HG02870 (cell line): ENCODE measurements around the gene ZNF57.
A peak's percentile ranks its signal among the peaks of the same experiment; 100 is the strongest.
"Not testable (repeated sequence)": the region's sequence is repeated elsewhere in the genome, so short reads cannot be mapped to it uniquely, and the experiment has no call there.

Experiments used
- ATAC-seq: cut with Tn5 transposase; IDR thresholded peaks from one replicate; pipeline ENCODE4 v1.9.1; 2021; ENCODE audit warnings: mild to moderate bottlenecking, moderate library complexity; ENCODE audit not compliant: unreplicated experiment

Gene ZNF57

DNA sequence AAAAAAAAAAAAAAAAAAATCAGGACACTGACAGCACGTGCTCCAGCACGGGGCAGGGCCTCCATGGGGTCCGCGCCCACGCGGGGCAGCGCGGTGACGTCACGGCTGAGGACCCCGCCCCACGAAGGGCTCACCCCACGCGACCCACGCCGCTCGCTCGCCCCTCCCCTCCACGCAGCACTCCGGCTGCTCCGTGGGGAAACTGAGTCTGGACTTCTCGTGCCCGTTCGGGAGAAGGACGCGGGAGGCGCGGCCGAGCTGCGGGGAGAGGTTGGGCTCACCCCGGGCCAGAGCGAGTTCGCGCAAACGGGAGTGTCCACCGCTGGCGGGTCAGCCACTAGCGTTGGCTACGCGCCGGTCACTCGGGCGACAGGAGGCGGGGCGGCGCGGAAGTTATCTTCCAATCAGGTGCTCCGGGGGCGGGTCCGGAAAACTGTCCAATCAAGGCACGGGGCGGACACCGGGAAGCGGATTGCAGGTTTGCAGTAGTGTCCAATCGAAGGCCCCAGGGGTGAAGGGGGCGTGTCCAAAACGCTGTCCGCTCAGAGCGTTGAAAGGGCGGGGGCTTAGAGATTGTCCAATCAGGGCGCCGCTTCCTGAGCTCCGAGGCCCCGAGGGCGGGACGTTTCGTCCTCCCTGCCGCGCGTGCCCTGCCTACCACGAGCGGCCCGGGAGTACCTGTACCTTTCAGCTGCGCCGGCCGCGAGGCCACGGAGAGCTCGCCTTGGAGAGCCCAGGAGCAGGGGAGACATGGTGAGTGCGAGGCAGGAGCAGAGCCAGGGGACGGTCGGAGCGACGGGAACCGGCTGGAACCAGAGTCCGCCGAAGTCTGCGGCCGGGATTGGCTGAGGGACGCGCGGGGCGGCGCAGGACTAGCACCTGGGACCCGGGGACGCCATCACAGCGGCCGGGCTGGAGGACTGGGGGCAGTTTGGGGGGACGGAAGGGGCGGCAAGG is at the start of gene ZNF57:
Gene ZNF57, plus strand, starts transcription at position 633 of the 957 bp plus-strand sequence. Its CDS starts 118 bp downstream, at position 751.
- peak; percentile 88 for ATAC-seq

DNA sequence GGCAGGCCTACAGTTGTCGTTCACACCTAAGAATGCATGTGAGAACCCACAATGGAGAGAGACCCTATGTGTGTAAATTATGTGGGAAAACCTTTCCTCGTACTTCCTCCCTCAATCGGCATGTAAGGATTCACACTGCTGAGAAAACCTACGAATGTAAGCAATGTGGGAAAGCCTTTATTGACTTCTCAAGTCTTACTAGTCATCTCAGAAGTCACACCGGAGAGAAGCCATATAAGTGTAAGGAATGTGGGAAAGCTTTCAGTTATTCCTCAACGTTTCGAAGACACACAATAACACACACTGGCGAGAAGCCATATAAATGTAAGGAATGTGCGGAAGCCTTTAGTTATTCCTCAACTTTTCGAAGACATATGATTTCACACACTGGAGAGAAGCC is 48.1 kb upstream of the ZNF57 start:
- no peak for ATAC-seq

- no peak for ATAC-seq
Observed at GRCh38 chr19:2853015-2853606, 47.6 kb upstream of the ZNF57 start.

DNA sequence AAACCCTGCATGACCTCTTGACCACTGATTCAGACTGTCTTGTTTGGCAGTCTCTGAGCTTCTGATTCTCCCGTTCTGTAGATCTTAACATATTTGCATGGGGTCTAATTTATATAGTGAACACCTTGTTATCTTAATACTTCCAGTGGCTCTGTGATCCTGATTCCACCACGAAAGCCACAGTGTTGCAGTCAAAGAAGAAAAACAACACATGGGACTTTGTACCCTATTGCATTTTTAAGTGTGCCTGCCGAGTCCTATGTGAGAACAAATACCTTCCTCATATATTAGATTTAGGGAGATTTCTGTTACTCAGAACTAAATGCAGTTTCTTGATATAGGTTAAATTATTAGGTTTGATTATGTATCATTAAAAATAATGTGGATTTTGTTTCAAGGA is 45.9 kb upstream of the ZNF57 start:
- ATAC-seq = no peak

- no peak for ATAC-seq
Observed at GRCh38 chr19:2856457-2857050, 44.2 kb upstream of the ZNF57 start.

DNA sequence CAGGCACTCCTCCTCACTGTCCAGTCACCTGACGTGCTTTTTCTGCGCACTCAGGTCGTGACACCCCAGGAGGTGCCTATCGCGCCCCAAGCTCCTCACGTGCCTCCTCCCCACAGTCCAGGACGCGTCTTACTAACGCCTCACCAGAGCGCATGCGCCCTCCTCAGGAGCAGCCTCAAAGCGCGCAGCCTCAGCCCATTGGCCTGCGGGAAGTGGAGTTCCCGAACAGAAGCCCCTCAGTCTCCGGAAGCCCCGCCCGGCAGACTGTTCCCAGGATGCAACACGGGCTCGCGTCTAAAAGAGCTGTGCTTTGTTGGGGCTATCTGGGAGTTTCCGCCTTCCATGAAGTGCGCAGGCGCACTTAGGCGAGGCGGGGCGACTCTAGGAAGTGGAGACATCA is 41.9 kb upstream of the ZNF57 start:
- ATAC-seq = no peak

DNA sequence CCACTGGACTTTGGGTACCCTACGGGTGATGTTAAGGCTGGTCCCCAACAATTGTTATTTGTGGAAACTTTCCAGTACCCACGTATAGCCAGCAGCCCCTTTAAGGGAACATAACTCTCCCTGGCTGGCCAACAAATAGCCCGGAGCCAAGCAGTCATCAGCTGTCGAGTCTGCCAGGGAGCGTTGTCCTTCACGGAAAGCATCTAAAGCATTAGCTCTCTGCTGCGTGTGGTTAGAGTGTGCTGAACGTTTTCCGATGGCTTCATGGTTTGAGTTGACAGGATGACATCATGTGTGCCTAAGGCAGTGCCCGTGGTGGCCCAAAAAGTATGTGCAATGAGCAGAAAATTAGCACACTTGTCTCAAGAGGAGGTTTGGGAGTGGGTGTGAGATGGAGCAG is 36.9 kb upstream of the ZNF57 start:
- ATAC-seq = no peak

DNA sequence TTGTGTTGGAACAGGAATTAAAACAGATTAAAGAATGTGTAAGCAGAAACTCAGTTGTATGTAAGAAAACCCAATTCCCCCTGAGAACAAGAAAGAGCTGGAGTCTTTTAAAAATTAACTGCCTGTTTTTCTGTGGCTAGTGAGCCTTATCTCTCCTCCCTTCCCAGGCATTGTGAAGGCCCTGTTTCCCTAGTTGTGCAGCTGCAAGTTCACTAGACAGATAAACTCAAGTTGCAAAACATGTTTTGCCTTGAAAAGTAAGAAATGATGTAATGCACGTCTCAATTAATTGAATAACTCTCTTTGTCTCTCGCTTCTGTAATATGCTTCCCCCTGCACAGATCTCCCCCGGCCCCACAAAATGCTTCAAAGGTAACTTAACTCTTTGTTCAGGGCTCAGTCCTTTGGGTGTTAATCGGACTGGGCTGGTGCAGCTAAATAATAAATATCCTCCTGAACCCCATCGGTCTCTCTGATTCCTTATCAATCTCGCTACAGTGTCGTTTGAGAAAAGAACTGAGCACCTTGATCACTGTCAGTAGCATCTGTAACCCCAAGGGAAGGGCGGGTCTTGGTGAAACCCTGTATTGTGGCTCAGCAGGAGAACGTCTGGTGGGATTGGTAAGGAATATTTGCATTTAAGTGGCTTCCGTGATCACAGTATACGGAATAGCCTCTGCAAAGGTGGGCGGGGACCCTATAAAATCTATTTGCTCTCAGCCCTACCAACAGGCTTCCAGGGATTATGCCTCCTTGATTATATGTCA is 35.2 kb upstream of the ZNF57 start:
- no peak for ATAC-seq

DNA sequence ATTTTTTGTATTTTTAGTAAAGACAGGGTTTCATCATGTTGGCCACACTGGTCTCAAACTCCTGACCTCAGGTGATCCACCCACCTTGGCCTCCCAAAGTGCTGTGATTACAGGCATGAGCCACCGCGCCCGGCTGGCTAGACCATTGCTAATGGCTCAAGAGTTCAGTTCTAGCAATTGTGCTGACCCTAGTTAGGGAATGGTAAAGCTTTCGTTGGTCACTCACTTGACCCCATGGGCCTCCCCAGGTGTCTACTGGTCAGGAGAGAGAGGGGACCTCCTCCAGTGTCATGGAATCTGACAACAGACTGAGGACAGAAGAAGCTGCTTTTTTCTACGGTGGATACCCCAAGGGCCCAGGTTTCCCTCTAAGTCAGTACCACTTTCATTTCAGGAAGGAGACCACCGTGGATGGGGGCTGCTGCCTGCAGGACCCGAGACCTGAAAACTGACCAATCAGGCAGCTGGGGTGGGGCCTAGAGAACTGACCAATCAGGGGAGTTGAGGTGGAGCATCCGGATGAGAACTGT is 34.2 kb upstream of the ZNF57 start:
- no peak for ATAC-seq

GRCh38 chr19:2867025-2867991 is 33.4 kb upstream of the ZNF57 start, which contains the start of gene ZNF556:
TSS of gene ZNF556 (plus strand) at chr19:2867335. CDS start at chr19:2867422, 87 bp downstream.
- ATAC-seq = no peak

GRCh38 chr19:2869618-2870017 is 31.1 kb upstream of the ZNF57 start:
- ATAC-seq = no peak

GRCh38 chr19:2872175-2872574 is 28.6 kb upstream of the ZNF57 start:
- not testable (repeated sequence) for ATAC-seq

DNA sequence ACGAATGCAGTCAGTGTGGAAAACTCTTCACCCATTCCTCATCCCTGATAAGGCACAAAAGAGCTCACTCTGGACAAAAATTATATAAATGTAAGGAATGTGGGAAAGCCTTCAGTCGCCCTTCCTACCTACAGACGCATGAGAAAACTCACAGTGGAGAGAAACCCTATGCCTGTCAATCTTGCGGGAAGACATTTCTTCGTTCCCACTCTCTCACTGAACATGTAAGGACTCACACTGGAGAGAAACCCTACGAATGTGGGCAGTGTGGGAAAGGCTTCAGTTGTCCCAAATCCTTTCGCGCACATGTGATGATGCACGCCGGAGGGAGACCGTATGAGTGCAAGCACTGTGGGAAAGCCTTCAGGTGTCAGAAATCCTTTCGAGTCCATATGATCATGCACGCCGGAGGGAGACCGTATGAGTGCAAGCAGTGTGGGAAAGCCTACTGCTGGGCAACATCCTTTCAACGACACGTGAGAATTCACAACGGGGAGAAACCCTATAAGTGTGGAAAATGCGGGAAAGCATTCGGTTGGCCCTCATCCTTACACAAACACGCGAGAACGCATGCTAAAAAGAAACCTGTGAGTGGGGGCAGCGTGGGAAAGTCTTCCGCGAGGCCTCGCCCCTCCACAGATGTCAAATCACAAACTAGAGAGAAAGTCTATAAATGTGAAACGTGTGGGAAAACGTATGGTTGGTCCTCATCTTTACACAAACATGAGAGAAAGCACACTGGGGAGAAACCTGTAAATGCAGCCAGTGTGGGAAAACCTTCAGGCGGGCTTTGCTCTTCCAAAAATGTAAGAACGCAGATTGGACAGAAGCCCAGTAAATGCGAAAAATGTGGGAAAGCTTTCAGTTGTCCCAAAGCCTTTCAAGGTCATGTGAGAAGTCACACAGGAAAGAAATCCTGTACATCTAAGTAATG is 23.1 kb upstream of the ZNF57 start:
- no peak for ATAC-seq

DNA sequence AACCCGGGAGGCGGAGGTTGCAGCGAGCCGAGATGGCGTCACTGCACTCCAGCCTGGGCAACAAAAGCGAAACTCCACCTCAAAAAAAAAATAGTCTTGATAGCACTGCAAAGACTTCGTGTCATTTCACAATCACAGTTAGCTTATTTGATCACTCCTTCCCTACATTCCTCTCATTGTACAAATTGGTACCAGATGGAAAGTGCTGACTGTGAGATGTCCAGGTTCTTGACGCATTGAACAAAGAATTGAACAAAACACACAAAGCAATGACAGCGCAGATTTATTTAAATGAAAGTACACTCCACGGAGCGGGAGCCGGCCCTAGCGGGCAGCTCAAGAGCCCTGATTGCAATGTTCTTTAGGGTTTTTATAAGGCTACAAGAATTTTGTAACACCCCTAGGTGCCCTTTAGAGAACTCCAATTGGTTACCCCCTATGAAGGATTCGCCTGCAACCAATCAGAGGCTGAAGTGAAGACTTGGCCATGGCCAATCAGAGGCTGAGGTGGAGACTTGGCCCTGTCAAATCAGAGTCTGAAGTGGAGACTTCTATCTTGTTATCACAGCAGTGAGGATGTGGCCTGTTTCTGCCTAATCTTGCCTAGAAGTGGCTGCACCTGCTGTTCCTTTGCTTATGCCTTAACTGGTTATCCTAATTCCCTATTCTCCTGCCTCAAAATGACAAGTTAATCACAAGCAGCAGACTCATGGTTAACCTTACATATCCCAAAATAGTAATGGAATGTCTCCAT is 16.9 kb upstream of the ZNF57 start:
- ATAC-seq = no peak

DNA sequence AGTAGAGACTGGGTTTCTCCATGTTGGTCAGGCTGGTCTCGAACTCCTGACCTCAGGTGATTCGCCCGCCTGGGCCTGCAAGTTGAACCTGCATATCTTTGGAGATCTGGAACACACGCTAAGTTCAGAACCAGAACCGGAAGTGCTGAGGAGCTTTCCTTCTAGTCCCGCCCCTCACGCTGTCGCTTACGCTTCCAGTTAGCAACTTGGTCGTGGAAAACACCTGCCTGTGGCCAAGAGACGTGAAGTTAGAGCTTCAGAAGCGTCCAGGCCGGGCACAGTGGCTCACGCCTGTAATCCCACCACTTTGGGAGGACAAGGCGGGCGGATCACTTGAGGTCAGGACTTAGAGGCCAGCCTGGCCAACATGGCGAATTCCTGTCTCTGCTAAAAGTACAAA is 15.0 kb upstream of the ZNF57 start:
- ATAC-seq = no peak

- ATAC-seq = no peak
Observed at GRCh38 chr19:2887391-2887914, 13.3 kb upstream of the ZNF57 start.

DNA sequence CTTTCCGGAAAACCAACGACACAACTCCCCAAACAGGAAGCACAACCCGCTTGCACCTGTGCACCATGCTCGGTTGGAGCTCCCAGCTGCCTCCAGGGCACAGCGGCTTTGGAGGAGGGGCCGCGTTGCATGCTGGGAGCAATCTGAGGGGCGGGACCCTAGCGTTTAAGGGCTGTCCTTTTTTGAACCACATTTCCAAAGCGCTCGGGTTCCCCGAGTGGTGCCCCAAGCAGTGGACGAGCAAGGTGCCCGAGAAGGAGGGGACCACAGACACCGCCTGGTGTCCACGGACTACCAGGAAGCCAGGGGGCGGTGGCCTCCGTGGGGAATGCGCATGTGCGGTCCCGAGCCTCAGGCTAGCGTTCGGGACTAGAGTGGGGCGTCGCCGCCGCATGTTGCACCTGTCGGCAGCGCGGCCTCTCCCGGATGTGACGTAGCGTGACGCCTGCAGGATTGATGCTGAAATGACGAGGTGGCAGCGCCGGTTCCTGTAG is 11.9 kb upstream of the ZNF57 start:
- ATAC-seq = no peak
